Measurements from ENCODE around the gene TCF7L2. TPM values are rescaled to one million over a fixed set of nuclear protein-coding genes. Genes with fewer than 3 reads are reported as not detected.
A peak's percentile ranks its signal among the peaks of the same experiment; 100 is the strongest.

Gene TCF7L2
- total RNA-seq, 1 donor from 2014 or later = 109 TPM

GRCh38 chr10:113003052-113003451 lies 53.0 kb downstream of the TCF7L2 start:
- no peak overlapping the region for H3K4me3 Mint-ChIP-seq (ENCODE audit: low read depth)
- DNase-seq (ENCODE audit: low spot score, unreplicated experiment) = no peak
- no peak for TF ChIP-seq CTCF (IDR thresholded peaks at IDR 0.05; ENCODE audit: unreplicated experiment)
- H3K36me3 Mint-ChIP-seq (ENCODE audit: insufficient read depth) = peaks cover 9% of the 10 kb centered on the region
- peaks cover 62% of the 10 kb centered on the region for H3K4me1 Mint-ChIP-seq (ENCODE audit: low read depth)
- peak overlapping the region; percentile 74 for H3K27ac Mint-ChIP-seq
- H3K27me3 Mint-ChIP-seq = no peaks in the 10 kb centered on the region
- H3K9me3 Mint-ChIP-seq (ENCODE audit: low read depth) = no peaks in the 10 kb centered on the region

GRCh38 chr10:113004069-113004618 lies 54.1 kb downstream of the TCF7L2 start:
- no peak overlapping the region for H3K27ac Mint-ChIP-seq
- peaks cover 11% of the 10 kb centered on the region for H3K36me3 Mint-ChIP-seq (ENCODE audit: insufficient read depth)
- peaks cover 61% of the 10 kb centered on the region for H3K4me1 Mint-ChIP-seq (ENCODE audit: low read depth)
- no peak for TF ChIP-seq CTCF (IDR thresholded peaks at IDR 0.05; ENCODE audit: unreplicated experiment)
- H3K9me3 Mint-ChIP-seq (ENCODE audit: low read depth) = no peaks in the 10 kb centered on the region
- no peak for DNase-seq (ENCODE audit: low spot score, unreplicated experiment)
- no peaks in the 10 kb centered on the region for H3K27me3 Mint-ChIP-seq
- no peak overlapping the region for H3K4me3 Mint-ChIP-seq (ENCODE audit: low read depth)

GRCh38 chr10:113005380-113005779 lies 55.3 kb downstream of the TCF7L2 start:
- Mint-ChIP-seq H3K4me3 (ENCODE audit: low read depth) (no peak overlapping the region), H3K27me3 (no peaks in the 10 kb centered on the region), H3K9me3 (ENCODE audit: low read depth) (no peaks in the 10 kb centered on the region), H3K36me3 (ENCODE audit: insufficient read depth) (peaks cover 17% of the 10 kb centered on the region), H3K27ac (no peak overlapping the region), H3K4me1 (ENCODE audit: low read depth) (peaks cover 48% of the 10 kb centered on the region)
- no peak for DNase-seq (ENCODE audit: low spot score, unreplicated experiment)
- TF ChIP-seq CTCF (IDR thresholded peaks at IDR 0.05; ENCODE audit: unreplicated experiment) = no peak

- DNase-seq (ENCODE audit: low spot score, unreplicated experiment) = no peak
- peaks cover 36% of the 10 kb centered on the region for H3K4me1 Mint-ChIP-seq (ENCODE audit: low read depth)
- no peak overlapping the region for H3K4me3 Mint-ChIP-seq (ENCODE audit: low read depth)
- no peaks in the 10 kb centered on the region for H3K9me3 Mint-ChIP-seq (ENCODE audit: low read depth)
- peak overlapping the region; percentile 75 for H3K27ac Mint-ChIP-seq
- no peak for TF ChIP-seq CTCF (IDR thresholded peaks at IDR 0.05; ENCODE audit: unreplicated experiment)
- no peaks in the 10 kb centered on the region for H3K27me3 Mint-ChIP-seq
- peaks cover 17% of the 10 kb centered on the region for H3K36me3 Mint-ChIP-seq (ENCODE audit: insufficient read depth)
These were observed 56.8 kb downstream of the TCF7L2 start for GRCh38 chr10:113006656-113007342.

- H3K27me3 Mint-ChIP-seq = no peaks in the 10 kb centered on the region
- TF ChIP-seq CTCF (IDR thresholded peaks at IDR 0.05; ENCODE audit: unreplicated experiment) = no peak
- H3K36me3 Mint-ChIP-seq (ENCODE audit: insufficient read depth) = peaks cover 17% of the 10 kb centered on the region
- DNase-seq (ENCODE audit: low spot score, unreplicated experiment) = no peak
- no peaks in the 10 kb centered on the region for H3K9me3 Mint-ChIP-seq (ENCODE audit: low read depth)
- H3K27ac Mint-ChIP-seq = no peak overlapping the region
- H3K4me1 Mint-ChIP-seq (ENCODE audit: low read depth) = peaks cover 37% of the 10 kb centered on the region
- no peak overlapping the region for H3K4me3 Mint-ChIP-seq (ENCODE audit: low read depth)
These were observed 57.3 kb downstream of the TCF7L2 start for GRCh38 chr10:113007343-113007771.
